MM.1S (cell line): ENCODE measurements around the gene ATP10B.

ENCODE experiments used
- CTCF ChIP-seq: fragments of 300-600 bp; sonication (generic); IDR thresholded peaks from 2 replicates; pipeline ENCODE4 v1.5.1; 2016; ENCODE audit warnings: antibody characterized with exemption, low read length, mixed read lengths
- EZH2 ChIP-seq: fragments of 300-600 bp; sonication (generic); optimal IDR thresholded peaks from 2 replicates; pipeline ENCODE3; 2017; ENCODE audit warnings: low read depth, mild to moderate bottlenecking, antibody characterized with exemption, low read length, mixed read lengths
- EZH2phosphoT487 ChIP-seq: fragments of 300-600 bp; sonication (generic); IDR thresholded peaks from 2 replicates; pipeline ENCODE4 v1.6.1; 2018; ENCODE audit warnings: antibody characterized with exemption, low read length

- TF ChIP-seq CTCF: no peak
- TF ChIP-seq EZH2phosphoT487: no peak
- no peak for TF ChIP-seq EZH2
Measured at GRCh38 chr5:160703547-160704189, 148.3 kb downstream of the ATP10B start.
